Superior temporal gyrus (tissue), 1 donor: ENCODE results near the gene WNT9A.

Experiments used
- DNase-seq: peaks from one replicate; pipeline ENCODE4 v3.0.0-alpha.2; 2016; ENCODE audit errors: extremely low spot score

WNT9A gene

DNA sequence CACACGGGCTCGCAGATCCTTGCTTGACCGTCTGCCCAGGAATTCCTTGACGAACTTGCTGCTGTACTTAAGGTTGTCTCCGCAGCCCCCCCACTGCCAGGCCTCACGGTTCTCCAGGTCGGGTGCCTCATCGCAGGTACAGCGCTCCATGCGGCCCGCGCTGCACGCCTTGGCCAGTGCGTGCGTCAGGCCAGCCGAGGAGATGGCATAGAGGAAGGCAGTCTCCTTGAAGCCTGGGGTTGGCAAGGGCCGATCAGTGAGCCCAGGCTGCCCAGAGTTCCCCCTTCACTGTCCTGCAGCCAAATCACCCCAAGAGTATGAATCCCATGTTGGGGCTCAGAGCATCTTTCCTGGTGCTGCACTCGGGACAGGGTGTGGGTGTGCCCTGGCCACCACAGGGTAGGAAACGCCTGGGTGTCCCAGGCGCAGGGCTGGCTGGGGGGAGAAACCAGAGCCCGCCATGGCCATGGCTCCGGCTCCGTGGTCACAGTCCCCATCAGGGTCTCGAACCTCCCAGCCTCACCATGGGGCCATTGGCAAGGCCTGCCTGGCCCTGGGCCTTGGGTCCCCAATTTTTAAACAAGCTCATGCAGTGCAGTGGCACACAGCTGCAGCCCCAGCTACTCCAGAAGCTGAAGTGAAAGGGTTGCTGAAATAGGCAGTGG, 23.4 kb downstream of the WNT9A start:
- DNase-seq, result no peak

DNA sequence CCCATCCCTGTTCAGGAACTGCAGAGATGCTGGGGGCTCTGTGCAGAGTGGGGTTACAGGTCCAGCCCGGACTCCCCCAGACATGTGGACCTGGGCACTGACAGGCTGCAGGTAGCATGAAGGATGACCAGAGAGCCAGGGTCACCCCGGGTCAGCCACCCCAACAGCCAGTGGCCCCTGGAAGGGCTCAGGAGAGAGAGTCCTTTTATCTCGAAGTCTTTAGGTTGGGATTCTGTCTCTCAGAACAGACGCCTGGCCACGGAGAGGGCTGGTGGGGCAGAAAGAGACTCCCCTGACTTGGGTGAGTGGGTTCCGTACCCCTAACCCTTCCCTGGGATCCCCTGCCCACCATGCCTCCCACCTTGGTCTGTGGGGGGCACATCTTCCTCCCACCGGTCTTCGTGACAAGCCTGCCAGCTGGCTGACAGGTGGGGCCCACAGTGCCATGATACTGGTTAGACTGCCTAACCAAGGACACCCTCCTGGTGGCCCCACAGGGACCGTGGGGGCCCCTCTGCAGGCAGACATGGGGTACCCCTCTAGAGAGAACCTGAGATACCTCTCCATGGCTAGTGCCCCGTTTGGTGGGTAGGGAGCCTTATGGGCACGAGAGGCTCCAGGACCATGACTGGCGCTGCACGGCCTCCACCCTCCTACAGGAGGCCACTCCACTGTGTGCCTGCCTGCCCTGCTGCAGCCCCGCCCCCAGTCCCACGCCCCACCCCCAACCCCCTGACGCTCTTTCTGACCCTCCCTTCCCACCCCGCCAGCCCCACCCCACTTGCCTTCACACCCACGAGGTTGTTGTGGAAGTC, 24.2 kb downstream of the WNT9A start:
- no peak for DNase-seq

DNA sequence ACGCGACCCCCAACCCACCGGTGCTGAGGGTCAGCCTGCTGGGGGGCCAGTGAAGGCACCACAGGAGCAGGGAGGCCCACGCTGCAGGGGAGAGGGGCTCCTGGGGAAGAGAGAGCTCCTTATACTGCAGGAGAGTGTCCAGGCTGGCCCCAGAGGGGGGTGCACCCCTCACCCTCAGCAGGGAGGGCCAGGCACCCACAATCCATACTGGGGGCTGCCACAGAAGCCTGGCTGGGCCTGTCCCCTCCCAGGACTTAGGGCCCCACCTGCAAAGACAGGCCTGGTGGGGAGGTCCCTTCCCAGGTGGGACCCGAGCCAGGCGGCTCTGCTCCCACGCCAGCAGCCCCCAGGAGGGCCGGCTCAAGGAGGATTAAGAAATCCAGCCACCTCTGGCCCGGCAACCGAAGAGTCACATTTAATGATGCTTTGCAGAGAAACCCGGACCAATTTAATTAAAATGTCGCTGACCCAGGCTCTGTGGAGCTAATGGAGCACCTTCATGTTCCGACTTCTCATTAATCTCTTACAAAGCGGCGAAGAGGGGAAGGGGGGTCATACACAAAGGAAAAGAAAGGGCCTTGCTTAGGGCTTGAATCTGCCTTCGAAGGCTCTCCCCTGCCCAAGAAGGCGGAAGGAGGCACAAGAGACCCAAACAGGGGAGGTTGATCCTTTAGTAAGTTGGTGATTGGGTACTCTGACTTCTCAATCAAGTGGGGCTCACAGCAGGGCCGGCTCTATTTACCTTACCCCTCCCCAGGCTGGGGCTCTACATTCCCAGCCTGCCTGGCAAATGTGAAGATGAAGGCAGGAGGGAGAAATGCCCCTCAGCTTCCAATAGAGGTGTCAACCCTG, 25.0 kb downstream of the WNT9A start:
- no peak for DNase-seq

DNA sequence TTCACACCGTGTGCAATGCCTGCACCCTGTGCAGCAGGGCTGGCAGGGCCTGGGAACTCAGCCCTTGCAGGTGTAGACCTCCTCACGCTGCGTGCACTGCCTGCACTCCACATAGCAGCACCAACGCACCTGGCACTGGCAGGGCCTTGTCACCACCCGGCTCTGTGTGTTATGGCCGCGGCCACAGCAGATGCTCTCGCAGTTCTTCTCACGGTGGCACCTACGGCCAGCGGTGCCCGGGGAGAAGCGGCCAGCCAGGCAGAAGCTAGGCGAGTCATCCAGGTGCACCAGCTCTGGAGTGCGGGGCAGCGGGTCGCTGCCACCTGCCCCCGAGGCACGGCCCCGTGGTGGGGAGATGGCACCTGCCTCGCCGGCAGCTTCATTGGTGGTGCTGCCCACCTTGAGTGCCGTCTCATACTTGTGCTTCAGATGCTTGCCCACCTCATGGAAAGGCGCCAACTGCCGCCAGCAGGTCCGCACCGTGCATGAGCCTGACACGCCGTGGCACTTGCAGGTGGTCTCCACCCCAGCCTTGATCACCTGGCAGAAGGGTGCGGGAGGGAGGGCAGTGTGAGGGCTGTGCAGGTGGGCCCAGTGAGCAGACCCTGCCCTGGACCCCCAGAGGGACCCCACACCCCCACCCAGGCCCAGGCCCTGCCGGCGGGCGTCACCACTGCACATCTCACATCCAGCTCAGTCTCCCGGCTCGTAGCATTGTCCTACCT, 26.1 kb downstream of the WNT9A start:
- no peak for DNase-seq

DNA sequence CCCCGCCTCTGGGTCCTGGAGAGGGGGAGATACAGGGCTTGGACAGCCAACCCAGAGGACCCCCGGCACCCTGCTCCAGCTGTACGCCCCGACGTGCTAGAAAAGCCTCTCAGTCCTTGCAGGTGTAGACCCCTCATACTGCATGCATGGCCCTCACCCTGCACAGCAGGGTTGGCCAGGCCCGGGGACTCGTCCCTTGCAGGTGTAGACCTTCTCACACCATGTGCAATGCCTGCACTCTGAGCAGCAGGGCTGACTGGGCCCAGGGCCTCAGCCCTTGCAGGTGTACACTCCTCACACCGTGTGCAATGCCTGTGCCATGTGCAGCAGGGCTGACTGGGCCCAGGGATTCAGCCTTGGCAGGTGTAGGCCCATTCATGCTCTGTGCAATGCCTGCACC, 26.8 kb downstream of the WNT9A start:
- no peak for DNase-seq

DNA sequence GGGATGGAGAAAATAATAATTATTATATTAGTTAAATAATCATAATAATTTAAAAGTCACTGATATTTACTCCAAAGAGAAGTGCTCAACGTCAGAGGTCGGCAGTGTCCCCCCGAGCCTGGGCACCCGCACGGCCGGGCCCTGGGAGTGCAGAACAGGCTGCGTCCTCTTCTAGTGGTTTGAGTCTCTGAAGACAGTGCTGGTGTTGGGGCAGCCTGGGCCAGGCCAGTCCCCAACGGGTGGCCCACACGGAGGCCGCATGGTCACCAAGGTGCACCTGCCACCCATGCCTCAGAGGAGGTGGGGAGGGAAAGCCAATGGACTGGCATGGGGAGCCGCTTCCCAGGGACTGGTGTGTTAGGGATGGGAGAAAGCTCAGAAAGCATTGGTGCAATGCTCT, 27.3 kb downstream of the WNT9A start:
- no peak for DNase-seq

DNA sequence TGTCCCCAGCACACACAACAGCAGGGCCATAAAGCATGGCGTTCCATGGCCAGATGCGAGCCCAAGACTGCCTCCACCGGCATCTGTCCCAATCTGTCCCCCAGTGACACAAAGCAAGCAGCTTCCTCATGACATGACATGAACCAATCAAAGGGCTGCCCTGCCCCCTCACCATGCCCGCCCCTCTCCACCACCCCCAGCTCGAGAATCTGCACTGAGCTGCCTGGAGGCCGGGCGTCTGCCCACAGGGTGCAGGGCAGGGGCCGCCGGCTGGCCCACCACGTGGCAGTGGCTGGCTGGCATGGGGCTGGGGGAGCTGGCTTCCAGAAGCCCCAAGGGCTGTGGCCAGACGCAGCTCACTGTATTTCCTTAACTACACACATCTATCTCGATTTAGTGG, 27.8 kb downstream of the WNT9A start:
- peak; percentile 64 for DNase-seq

DNA sequence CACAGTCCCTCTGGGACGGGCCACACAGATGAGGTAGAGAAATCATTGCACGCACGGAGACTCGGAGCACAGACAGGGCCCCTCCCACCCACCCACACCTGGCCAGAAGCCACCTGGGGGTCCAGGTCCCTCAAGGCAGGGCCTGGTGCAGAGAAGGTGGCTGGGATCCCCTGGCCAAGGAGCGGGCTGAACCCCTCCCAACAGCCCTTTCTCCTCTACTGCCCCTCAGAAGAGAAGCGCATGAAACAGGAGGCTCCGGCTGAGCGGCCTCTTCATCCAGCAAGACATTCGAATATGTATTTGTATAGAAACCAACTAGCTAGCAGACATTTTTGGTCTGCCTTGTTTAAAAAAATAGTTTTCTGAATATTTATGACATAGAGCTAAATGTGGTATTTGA, 29.0 kb downstream of the WNT9A start:
- no peak for DNase-seq

DNA sequence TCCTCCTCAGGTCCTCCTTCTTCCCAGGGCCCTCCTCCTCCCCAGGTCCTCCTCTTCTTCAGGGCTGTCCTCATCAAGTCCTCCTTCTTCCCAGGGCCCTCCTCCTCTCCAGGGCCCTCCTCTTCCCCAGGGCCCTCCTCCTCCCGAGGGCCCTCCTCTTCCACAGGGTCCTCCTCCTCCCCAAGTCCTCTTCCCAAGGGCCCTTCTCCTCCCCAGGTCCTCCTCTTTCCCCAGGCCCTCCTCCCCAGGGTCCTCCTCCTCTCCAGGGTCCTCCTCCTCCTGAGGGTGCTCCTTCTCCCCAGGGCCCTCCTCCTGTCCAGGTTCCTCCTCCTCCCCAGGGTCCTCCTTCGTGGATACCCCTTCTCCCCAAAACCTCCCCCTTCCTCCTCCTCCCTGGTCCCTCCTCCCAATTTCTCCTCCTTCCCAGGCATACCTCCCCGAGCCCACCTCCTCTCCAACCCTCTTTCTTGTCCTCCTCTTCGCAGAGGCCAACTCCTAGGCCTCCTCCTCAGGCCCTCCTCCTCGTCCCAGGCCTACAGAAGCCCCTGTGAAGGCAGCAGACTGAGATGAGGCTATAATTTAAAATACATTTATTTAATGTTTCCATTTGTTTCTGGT, 29.5 kb downstream of the WNT9A start:
- DNase-seq, result no peak

DNA sequence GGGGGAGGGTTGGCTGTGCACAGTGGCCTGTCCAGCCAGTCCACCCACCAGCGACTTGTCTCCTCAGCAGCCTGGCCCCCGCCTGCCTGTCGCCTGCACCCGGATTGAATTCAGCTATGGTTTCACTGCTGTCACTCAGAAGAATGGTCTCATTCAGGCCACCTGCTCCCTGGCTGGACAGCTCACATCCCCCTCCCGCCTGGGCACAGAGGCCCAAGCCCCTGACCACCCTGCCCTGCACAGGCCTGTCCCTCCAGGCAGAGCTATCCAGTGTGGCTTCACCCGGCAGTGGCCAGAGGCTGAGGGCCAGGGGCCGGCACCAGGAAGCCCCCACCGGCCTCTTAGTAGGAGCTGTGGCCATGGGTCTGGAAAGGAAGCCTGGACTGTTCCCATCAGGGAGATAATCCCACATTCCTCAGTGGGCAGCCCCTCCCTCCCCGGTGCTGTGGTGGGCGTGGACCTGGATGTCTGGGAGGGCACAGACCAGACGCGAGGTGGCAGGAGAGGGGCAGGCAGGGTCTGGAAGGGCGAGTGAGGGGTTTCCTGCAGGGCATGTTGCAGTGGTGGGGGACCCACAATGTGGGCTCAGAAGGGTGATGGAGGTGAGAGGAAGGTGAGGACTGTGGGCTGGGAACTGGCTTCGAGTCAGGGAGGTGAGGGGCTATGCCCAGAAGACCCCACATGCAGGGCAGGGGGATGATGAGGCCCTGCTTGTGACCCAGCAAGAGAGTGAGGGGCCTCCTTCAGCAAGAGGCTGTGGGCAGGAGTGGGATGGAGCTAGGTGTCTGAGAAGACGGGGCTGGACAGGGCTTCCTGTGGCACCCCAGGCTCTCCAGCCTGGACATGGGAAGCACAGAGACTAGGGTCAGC, 30.4 kb downstream of the WNT9A start:
- peak; percentile 75 for DNase-seq

DNA sequence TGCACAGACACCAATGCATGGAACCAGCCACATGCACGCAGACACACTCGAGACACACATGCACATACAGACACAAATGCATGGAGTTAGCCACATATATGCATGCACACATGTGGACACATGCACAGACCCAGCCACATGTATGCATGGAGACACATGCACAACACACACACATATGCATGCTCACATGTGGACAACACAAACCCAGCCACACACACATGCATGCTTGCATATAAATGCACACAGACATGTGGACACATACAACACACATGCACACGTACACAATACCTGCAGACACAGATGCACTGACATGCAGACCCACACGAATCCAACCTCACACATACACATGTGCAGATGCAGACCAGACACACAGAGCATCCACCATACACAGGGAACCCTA, 31.1 kb downstream of the WNT9A start:
- no peak for DNase-seq

DNA sequence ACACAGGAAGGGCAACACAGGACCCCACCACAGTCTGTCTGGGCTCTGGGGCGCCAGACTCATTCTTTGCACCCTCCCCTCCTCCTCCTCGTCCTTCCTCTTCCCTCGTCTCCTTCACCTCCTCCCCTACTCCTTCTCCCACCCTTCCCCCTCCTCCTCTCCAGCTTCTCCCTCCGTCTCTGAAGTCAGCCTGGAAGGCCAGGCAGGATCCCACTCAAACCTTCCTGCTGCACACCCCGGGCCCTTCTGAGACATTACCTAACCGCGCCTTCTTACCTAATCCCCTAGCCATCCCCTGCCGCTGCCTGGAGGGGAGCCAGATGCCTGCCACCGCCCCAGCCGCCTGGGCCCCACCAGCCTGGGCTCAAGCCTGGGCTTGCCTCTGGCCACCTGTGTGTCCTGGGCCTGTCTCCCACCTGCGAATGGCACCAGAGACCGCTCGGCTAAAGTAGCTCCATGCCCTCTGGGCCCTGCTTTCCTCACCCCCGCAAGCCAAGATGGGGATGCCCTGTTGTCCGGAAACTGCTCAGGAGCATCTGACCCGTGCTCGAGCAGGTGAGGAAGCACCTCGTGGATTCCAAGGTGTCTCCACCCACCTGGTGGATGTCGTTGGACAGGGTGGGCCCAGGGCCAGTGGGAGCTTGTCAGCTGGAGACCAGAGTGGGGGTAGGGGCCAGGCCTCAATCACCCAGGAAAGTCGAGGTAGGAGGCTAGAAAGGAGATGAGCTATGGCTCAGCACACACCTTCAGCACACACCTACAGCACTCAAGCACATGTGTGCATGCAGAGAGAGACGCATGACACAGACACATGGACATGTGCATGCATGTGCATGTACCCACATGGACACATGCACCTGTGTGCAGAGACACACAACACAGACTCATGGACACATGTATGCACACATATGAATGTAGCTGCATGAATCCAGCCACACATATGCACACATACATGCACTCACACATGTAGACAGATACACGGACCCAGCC, 31.9 kb downstream of the WNT9A start:
- DNase-seq, result no peak

DNA sequence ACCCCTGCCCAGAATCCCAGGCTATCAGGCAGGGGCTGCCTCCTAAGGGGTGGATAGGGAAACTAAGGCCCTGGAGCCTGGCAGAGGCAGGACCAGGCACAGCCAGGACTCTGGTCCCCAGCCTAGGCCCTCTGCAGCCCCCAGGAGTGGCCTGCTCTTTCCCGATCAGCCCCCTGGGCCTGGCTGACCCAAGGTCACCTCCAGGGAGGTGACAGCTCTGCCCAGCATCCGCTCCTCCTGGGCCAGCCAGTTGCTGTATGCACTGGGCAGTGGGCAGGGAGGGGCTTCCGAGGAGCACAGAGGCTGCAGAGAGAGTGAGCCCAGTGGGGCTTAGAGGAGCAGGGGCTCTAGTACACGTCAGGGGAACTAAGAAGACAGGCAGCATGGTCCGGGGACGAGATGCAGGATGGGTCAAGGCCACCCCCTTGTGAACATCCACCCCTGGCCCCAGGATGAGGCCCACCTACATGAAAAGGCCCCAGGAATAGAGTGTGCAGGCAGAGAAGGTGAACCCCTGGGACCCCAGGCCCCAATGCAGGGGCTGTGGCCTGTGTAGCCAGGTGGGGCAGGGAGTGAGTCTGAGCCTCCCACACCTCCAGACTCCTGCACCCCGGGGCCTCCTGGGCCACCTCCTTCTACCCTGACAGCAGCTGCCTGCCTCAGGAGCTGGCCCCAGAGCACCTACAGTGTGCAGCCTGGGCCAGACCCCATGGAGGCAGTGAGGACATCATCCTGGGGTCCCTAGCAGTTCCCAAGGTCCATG, 32.8 kb downstream of the WNT9A start:
- DNase-seq, result no peak

DNA sequence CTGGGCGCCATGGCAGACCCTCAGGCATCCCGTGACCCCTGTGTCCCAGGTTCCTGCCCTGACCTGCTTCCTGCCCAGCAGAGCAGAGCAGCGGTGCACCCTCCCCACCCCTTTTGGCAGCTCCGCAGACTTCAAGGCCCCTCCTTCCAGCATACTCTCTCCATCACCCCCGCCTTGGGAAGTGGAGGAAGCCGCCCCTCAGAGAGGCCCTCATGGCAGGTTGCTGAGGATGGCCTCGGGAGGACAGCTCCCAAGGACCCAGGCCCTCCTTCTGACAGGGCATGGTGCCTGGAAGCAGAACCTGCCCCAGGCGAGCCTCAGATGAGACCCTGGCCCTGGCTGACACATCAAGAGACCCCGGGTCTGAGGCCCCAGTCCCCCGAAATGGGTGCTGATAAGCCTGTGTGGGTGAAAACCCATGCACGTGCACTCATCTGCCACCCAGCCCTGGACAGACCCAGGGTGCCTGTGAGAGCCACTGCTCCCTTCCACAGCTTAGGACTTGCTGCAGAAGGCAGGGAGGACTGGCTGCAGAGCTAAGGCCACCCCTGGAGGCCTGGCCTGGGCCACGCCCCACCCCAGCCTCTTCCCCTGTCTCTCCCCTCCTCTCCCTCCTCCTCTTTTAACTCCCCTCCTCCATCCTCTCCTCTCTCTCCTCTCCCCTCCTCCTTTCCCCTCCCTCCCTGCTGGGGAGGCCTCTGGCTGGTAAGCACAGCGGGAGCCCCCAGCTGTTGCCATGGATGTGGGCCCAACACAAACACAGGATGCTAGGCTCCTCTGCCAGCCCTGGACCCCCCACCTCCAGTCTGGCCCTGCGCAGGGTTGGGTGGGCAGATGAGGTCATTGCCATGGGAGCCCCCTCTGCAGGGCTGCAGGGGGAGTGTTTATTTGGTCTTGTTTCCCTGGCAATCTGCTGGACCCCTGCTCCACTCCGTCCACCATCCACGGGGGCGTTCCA, 33.7 kb downstream of the WNT9A start:
- DNase-seq, result no peak

DNA sequence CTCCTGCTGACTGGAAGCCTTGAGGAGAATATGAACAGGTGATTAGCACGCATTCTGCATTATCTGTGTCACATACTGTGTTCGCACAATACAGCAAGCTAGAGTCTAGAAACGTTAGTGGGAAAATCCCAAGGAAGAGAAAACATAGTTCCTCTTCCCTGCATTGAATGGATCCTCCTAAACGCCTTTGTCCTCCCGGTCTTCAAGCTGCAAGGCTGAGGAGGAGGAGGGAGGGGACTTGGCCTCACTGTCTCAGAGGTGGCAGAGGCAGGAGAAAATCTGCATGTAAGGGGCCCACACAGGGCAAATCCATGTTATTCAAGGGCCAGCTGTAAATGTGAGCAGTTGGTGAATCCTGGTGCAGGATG, 34.4 kb downstream of the WNT9A start:
- DNase-seq, result no peak

DNA sequence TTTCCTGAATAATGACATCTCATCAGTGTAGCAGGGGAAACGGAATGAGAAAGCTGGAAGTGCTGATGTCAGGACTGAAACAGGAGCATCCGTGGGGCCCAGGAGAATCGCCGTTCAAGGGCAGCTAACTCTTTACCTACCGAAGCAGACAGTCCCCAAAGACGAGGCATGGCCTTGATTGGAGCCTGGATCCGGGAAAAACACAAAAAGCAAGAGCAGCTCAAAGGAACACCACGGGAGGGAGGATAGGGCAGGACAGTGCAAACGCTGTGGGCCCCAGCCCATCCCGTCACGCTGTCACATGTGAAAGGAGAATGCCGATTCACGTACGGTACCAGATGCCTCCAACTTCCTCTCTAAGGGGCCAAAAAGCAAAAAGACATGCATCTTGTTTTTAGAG, 34.9 kb downstream of the WNT9A start:
- peak; percentile 12 for DNase-seq

DNA sequence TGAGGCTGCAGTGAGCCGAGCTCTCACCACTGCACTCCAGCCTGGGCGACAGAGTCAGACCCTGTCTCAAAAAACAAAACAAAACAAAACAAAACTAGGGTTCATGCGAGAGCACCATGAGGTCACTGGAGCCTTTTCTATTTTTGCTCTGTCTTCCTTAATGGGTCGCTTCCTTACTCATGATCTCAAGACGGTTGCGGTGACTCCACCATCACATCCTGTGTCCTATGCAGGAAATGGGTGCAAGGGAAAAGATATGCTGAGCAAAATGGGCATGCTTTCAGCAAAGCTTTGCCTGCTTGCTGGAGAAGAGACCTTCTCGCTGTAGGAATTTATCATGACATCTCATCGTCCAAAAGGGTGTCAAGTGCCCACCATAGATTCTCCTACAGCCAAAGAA, 36.4 kb downstream of the WNT9A start:
- DNase-seq, result no peak
